HEK293T (cell line): Measurements from ENCODE around the gene ZXDC.

Experiments used
- ARNT ChIP-seq: fragments of 450-650 bp; IDR thresholded peaks from 2 replicates; pipeline ENCODE4 v1.6.1; 2017; ENCODE audit warnings: mild to moderate bottlenecking
- FOXK2 ChIP-seq: fragments of 450-650 bp; IDR thresholded peaks from 2 replicates; pipeline ENCODE4 v1.6.1; 2016; ENCODE audit warnings: mild to moderate bottlenecking
- FOXM1 ChIP-seq: fragments of 450-650 bp; IDR thresholded peaks from 2 replicates; pipeline ENCODE4 v1.6.1; 2017; ENCODE audit warnings: mild to moderate bottlenecking, borderline replicate concordance
- L3MBTL2 ChIP-seq: fragments of 450-650 bp; conservative IDR thresholded peaks from 2 replicates; pipeline ENCODE4 v1.6.1; 2016; ENCODE audit warnings: mild to moderate bottlenecking
- LEF1 ChIP-seq: fragments of 450-650 bp; IDR thresholded peaks from 2 replicates; pipeline ENCODE4 v1.6.1; 2017; ENCODE audit warnings: mild to moderate bottlenecking, borderline replicate concordance
- SP1 ChIP-seq: fragments of 450-650 bp; IDR thresholded peaks from 2 replicates; pipeline ENCODE4 v1.6.1; 2017
- SUZ12 ChIP-seq: fragments of 450-650 bp; IDR thresholded peaks from 2 replicates; pipeline ENCODE4 v1.6.1; 2016; ENCODE audit warnings: mild to moderate bottlenecking

DNA sequence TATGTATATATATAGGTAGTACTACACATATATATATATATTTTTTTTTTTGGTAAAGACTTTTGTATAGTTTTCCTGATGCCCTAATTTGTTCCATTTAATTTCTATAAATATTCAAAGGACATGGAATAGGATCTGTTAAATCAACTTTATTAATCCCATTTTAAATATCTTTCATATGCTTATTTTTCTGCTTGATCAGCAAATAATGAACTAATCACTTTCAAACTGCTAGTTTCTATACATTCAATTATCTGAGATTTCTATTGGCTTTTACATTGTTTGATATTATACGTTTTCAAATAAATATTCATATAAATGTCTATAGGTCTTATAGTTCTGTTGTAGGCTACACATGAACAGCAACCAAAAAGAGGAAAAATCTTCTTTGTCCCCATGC lies 21.7 kb downstream of the ZXDC start:
- TF ChIP-seq ARNT, result no peak
- no peak for TF ChIP-seq FOXK2
- no peak for TF ChIP-seq SP1
- TF ChIP-seq FOXM1, result no peak
- TF ChIP-seq L3MBTL2, result no peak
- TF ChIP-seq LEF1, result no peak
- TF ChIP-seq SUZ12, result no peak
